Measurements from ENCODE around the gene LYZL1. TPM values are rescaled to one million over a fixed set of nuclear protein-coding genes. Genes with fewer than 3 reads are reported as not detected.
"Not testable (repeated sequence)": the region's sequence is repeated elsewhere in the genome, so short reads cannot be mapped to it uniquely, and the experiment has no call there.

Gene LYZL1
- total RNA-seq: not detected
- polyA plus RNA-seq: not detected
- total RNA-seq: 0 reads per million in 6 experiments

- H3K9me3 Mint-ChIP-seq, ATAC-seq, H3K36me3 Mint-ChIP-seq, H3K4me3 Mint-ChIP-seq, POLR2A ChIA-PET, H3K27ac Mint-ChIP-seq, DNase-seq, H3K4me1 Mint-ChIP-seq: not testable (repeated sequence)
- peaks cover 15 to 56% (median 22%) of the 10 kb centered on the region in 5 donors for H3K27me3 Mint-ChIP-seq
These were observed at the start of gene LYZL1 for GRCh38 chr10:29288906-29289305. Gene LYZL1 (plus strand): TSS chr10:29289070. CDS start chr10:29291868, 2,798 bp downstream.

- POLR2A ChIA-PET: no interaction called here
- no peaks in the 10 kb centered on the region for H3K4me1 Mint-ChIP-seq
- peaks cover 0 to 1% (median 0%) of the 10 kb centered on the region in 9 donors for H3K9me3 Mint-ChIP-seq
- H3K36me3 Mint-ChIP-seq: no peaks in the 10 kb centered on the region
- H3K4me3 Mint-ChIP-seq: no peak overlapping the region
- H3K27me3 Mint-ChIP-seq: peaks cover 5 to 13% (median 7%) of the 10 kb centered on the region in 5 donors
- ATAC-seq: no peak
- DNase-seq: no peak
- H3K27ac Mint-ChIP-seq: no peak overlapping the region
These were observed 49.0 kb upstream of the LYZL1 start for GRCh38 chr10:29239569-29240472.

- ATAC-seq: no peak
- Mint-ChIP-seq H3K9me3 (peaks cover 0 to 3% (median 0%) of the 10 kb centered on the region in 9 donors), H3K4me3 (no peak overlapping the region), H3K4me1 (no peaks in the 10 kb centered on the region), H3K36me3 (no peaks in the 10 kb centered on the region), H3K27me3 (peaks cover 7 to 16% (median 10%) of the 10 kb centered on the region in 5 donors), H3K27ac (no peak overlapping the region)
- POLR2A ChIA-PET: no interaction called here
- DNase-seq: no peak
These were observed 47.7 kb upstream of the LYZL1 start for GRCh38 chr10:29240986-29241660.

- DNase-seq: no peak
- Mint-ChIP-seq H3K4me1 (no peaks in the 10 kb centered on the region), H3K27ac (no peak overlapping the region), H3K36me3 (no peaks in the 10 kb centered on the region), H3K9me3 (peaks cover 0 to 3% (median 0%) of the 10 kb centered on the region in 9 donors), H3K4me3 (no peak overlapping the region), H3K27me3 (peaks cover 10 to 17% (median 12%) of the 10 kb centered on the region in 5 donors)
- ATAC-seq: no peak
- POLR2A ChIA-PET: no interaction called here
These were observed 46.9 kb upstream of the LYZL1 start for GRCh38 chr10:29241925-29242324.

- no peaks in the 10 kb centered on the region for H3K4me1 Mint-ChIP-seq
- POLR2A ChIA-PET: no interaction called here
- H3K36me3 Mint-ChIP-seq: no peaks in the 10 kb centered on the region
- H3K9me3 Mint-ChIP-seq: peaks cover 0 to 3% (median 0%) of the 10 kb centered on the region in 9 donors
- no peak overlapping the region for H3K4me3 Mint-ChIP-seq
- no peak overlapping the region for H3K27ac Mint-ChIP-seq
- ATAC-seq: no peak
- DNase-seq: no peak
- peaks cover 8 to 18% (median 13%) of the 10 kb centered on the region in 5 donors for H3K27me3 Mint-ChIP-seq
These were observed 45.8 kb upstream of the LYZL1 start for GRCh38 chr10:29243066-29243465.

GRCh38 chr10:29243750-29244149 lies 45.1 kb upstream of the LYZL1 start:
- POLR2A ChIA-PET: no interaction called here
- H3K4me3 Mint-ChIP-seq: no peak overlapping the region
- peaks cover 0 to 3% (median 0%) of the 10 kb centered on the region in 9 donors for H3K9me3 Mint-ChIP-seq
- no peaks in the 10 kb centered on the region for H3K36me3 Mint-ChIP-seq
- DNase-seq: no peak
- ATAC-seq: no peak
- H3K27ac Mint-ChIP-seq: no peak overlapping the region
- no peaks in the 10 kb centered on the region for H3K4me1 Mint-ChIP-seq
- peaks cover 9 to 17% (median 13%) of the 10 kb centered on the region in 5 donors for H3K27me3 Mint-ChIP-seq

- Mint-ChIP-seq H3K27ac (no peak overlapping the region), H3K27me3 (peaks cover 10 to 17% (median 15%) of the 10 kb centered on the region in 5 donors), H3K4me1 (no peaks in the 10 kb centered on the region), H3K9me3 (peaks cover 0 to 3% (median 0%) of the 10 kb centered on the region in 9 donors), H3K4me3 (no peak overlapping the region), H3K36me3 (no peaks in the 10 kb centered on the region)
- no peak for ATAC-seq
- POLR2A ChIA-PET: no interaction called here
- no peak for DNase-seq
These were observed 43.9 kb upstream of the LYZL1 start for GRCh38 chr10:29244978-29245377.

GRCh38 chr10:29245476-29245875 lies 43.4 kb upstream of the LYZL1 start:
- Mint-ChIP-seq H3K4me3 (no peak overlapping the region), H3K4me1 (no peaks in the 10 kb centered on the region), H3K36me3 (no peaks in the 10 kb centered on the region), H3K27ac (no peak overlapping the region), H3K27me3 (peaks cover 10 to 18% (median 14%) of the 10 kb centered on the region in 5 donors), H3K9me3 (peaks cover 0 to 3% (median 0%) of the 10 kb centered on the region in 9 donors)
- POLR2A ChIA-PET: no interaction called here
- ATAC-seq: no peak
- no peak for DNase-seq

GRCh38 chr10:29246449-29246848 lies 42.4 kb upstream of the LYZL1 start:
- POLR2A ChIA-PET: no interaction called here
- H3K27ac Mint-ChIP-seq: no peak overlapping the region

GRCh38 chr10:29248158-29248557 lies 40.7 kb upstream of the LYZL1 start:
- Mint-ChIP-seq H3K4me3 (no peak overlapping the region), H3K4me1 (no peaks in the 10 kb centered on the region), H3K27ac (no peak overlapping the region), H3K27me3 (peaks cover 10 to 31% (median 23%) of the 10 kb centered on the region in 5 donors), H3K36me3 (no peaks in the 10 kb centered on the region), H3K9me3 (peaks cover 0 to 3% (median 0%) of the 10 kb centered on the region in 9 donors)
- POLR2A ChIA-PET: no interaction called here
- DNase-seq (no peak), ATAC-seq (no peak)

More at GRCh38 chr10:29246449-29246848, 42.4 kb upstream of the LYZL1 start:
- no peak for DNase-seq
- ATAC-seq: no peak
- H3K4me1 Mint-ChIP-seq: no peaks in the 10 kb centered on the region
- no peak overlapping the region for H3K4me3 Mint-ChIP-seq
- peaks cover 0 to 3% (median 0%) of the 10 kb centered on the region in 9 donors for H3K9me3 Mint-ChIP-seq
- H3K27me3 Mint-ChIP-seq: peaks cover 11 to 24% (median 13%) of the 10 kb centered on the region in 5 donors
- no peaks in the 10 kb centered on the region for H3K36me3 Mint-ChIP-seq

- H3K27ac Mint-ChIP-seq: no peak overlapping the region
- no peaks in the 10 kb centered on the region for H3K36me3 Mint-ChIP-seq
- ATAC-seq (no peak), DNase-seq (no peak)
- no peaks in the 10 kb centered on the region for H3K4me1 Mint-ChIP-seq
- peaks cover 11 to 38% (median 30%) of the 10 kb centered on the region in 5 donors for H3K27me3 Mint-ChIP-seq
- POLR2A ChIA-PET: no interaction called here
- H3K4me3 Mint-ChIP-seq: no peak overlapping the region
- peaks cover 0 to 3% (median 0%) of the 10 kb centered on the region in 9 donors for H3K9me3 Mint-ChIP-seq
These were observed 39.9 kb upstream of the LYZL1 start for GRCh38 chr10:29249018-29249417.

- H3K27ac Mint-ChIP-seq: no peak overlapping the region
- ATAC-seq: no peak
- DNase-seq: no peak
- H3K4me1 Mint-ChIP-seq: no peaks in the 10 kb centered on the region
- H3K27me3 Mint-ChIP-seq: peaks cover 10 to 39% (median 31%) of the 10 kb centered on the region in 5 donors
- H3K4me3 Mint-ChIP-seq: no peak overlapping the region
- POLR2A ChIA-PET: no interaction called here
- H3K36me3 Mint-ChIP-seq: no peaks in the 10 kb centered on the region
- peaks cover 0 to 3% (median 0%) of the 10 kb centered on the region in 9 donors for H3K9me3 Mint-ChIP-seq
These were observed 38.8 kb upstream of the LYZL1 start for GRCh38 chr10:29250066-29250465.
